Activated CD4-positive, alpha-beta T cell treated with anti-CD3 and anti-CD28 coated beads for 36 hours (primary cell): ENCODE measurements around the gene GABRG3. TPM values are rescaled to one million over a fixed set of nuclear protein-coding genes. Genes with fewer than 3 reads are reported as not detected.

Experiments used
- ATAC-seq: fragments of 200-7000 bp; cut with Tn5 transposase; one replicate; pipeline ENCODE4 v1.10.0; 2021; ENCODE audit warnings: mild to moderate bottlenecking, moderate library complexity
- CTCF ChIA-PET: fragments of 350-600 bp; sonication (Branson Sonifier 250); formaldehyde crosslinking; loops from one replicate; lab custom pipeline; 2021; ENCODE audit warnings: antibody characterized with exemption; lab: Charles Lee
- POLR2A ChIA-PET: fragments of 350-600 bp; sonication (Branson Sonifier 250); formaldehyde crosslinking; loops from one replicate; lab custom pipeline; 2021; ENCODE audit warnings: antibody characterized with exemption, inconsistent platforms; lab: Charles Lee
- DNase-seq: peaks from one replicate; pipeline ENCODE4 v3.0.0-alpha.2; 2020
- H3K27ac Mint-ChIP-seq: one replicate; pipeline ENCODE4 v1.8.0; 2021; ENCODE audit warnings: mixed read lengths
- H3K27me3 Mint-ChIP-seq: one replicate; pipeline ENCODE4 v1.8.0; 2021; ENCODE audit warnings: mixed read lengths
- H3K36me3 Mint-ChIP-seq: one replicate; pipeline ENCODE4 v1.8.0; 2021; ENCODE audit warnings: low read depth, mixed read lengths
- H3K4me1 Mint-ChIP-seq: one replicate; pipeline ENCODE4 v1.8.0; 2021; ENCODE audit warnings: mixed read lengths
- H3K4me3 Mint-ChIP-seq: one replicate; pipeline ENCODE4 v1.8.0; 2021; ENCODE audit warnings: mild to moderate bottlenecking, moderate library complexity, mixed read lengths
- H3K9me3 Mint-ChIP-seq: one replicate; pipeline ENCODE4 v1.8.0; 2021; ENCODE audit warnings: low read depth, mixed read lengths
- intact Hi-C, 2 experiments: fragments of 100-400 bp; cut with DNase I in 1 of 2; cut with micrococcal nuclease in 1 of 2; formaldehyde crosslinking; loops; one replicate each; pipeline versions ENCODE4 v1.14.2 to v1.15.1; 2022 to 2024; cut with DNase I, micrococcal nuclease
- total RNA-seq, 2 experiments: library from RNA; stranded (reverse); gene quantifications; one replicate each; pipeline ENCODE4 v1.2.3, GENCODE V29; 2021

Gene GABRG3
- total RNA-seq, 2 experiments from 2014 or later = not detected

- intact Hi-C loops = no loop called here
- Mint-ChIP-seq H3K4me1 (no peaks in the 10 kb centered on the region), H3K9me3 (peaks cover 4% of the 10 kb centered on the region), H3K4me3 (no peak overlapping the region), H3K27ac (no peak overlapping the region), H3K27me3 (no peaks in the 10 kb centered on the region), H3K36me3 (no peaks in the 10 kb centered on the region)
- no peak for DNase-seq
- no peak for ATAC-seq
- CTCF ChIA-PET = no interaction called here
- POLR2A ChIA-PET = no interaction called here
Measured at GRCh38 chr15:27574541-27575054, 603.6 kb downstream of the GABRG3 start.

GRCh38 chr15:27575521-27575920, 604.5 kb downstream of the GABRG3 start:
- peaks cover 3% of the 10 kb centered on the region for H3K9me3 Mint-ChIP-seq
- ChIA-PET CTCF (no interaction called here), POLR2A (no interaction called here)
- intact Hi-C loops = no loop called here
- H3K27ac Mint-ChIP-seq = no peak overlapping the region
- no peak overlapping the region for H3K4me3 Mint-ChIP-seq
- no peaks in the 10 kb centered on the region for H3K36me3 Mint-ChIP-seq
- H3K27me3 Mint-ChIP-seq = no peaks in the 10 kb centered on the region
- H3K4me1 Mint-ChIP-seq = no peaks in the 10 kb centered on the region
- ATAC-seq (no peak), DNase-seq (no peak)

GRCh38 chr15:27576576-27576975, 605.6 kb downstream of the GABRG3 start:
- Mint-ChIP-seq H3K4me1 (no peaks in the 10 kb centered on the region), H3K27ac (no peak overlapping the region), H3K27me3 (no peaks in the 10 kb centered on the region), H3K4me3 (no peak overlapping the region), H3K36me3 (no peaks in the 10 kb centered on the region), H3K9me3 (peaks cover 3% of the 10 kb centered on the region)
- POLR2A ChIA-PET = no interaction called here
- intact Hi-C loops = no loop called here
- CTCF ChIA-PET = no interaction called here
- DNase-seq (no peak), ATAC-seq (no peak)

- no peak overlapping the region for H3K27ac Mint-ChIP-seq
- H3K9me3 Mint-ChIP-seq = peaks cover 3% of the 10 kb centered on the region
- H3K4me3 Mint-ChIP-seq = no peak overlapping the region
- H3K4me1 Mint-ChIP-seq = no peaks in the 10 kb centered on the region
- intact Hi-C loops = no loop called here
- DNase-seq = no peak
- POLR2A ChIA-PET = no interaction called here
- no peaks in the 10 kb centered on the region for H3K27me3 Mint-ChIP-seq
- H3K36me3 Mint-ChIP-seq = no peaks in the 10 kb centered on the region
- CTCF ChIA-PET = no interaction called here
- no peak for ATAC-seq
Measured at GRCh38 chr15:27579738-27580137, 608.8 kb downstream of the GABRG3 start.

GRCh38 chr15:27582726-27583410, 611.9 kb downstream of the GABRG3 start:
- no peaks in the 10 kb centered on the region for H3K4me1 Mint-ChIP-seq
- no peaks in the 10 kb centered on the region for H3K27me3 Mint-ChIP-seq
- DNase-seq = no peak
- CTCF ChIA-PET = no interaction called here
- no peak overlapping the region for H3K27ac Mint-ChIP-seq
- H3K9me3 Mint-ChIP-seq = no peaks in the 10 kb centered on the region
- no peak overlapping the region for H3K4me3 Mint-ChIP-seq
- H3K36me3 Mint-ChIP-seq = no peaks in the 10 kb centered on the region
- no peak for ATAC-seq
- POLR2A ChIA-PET = no interaction called here
- intact Hi-C loops = no loop called here

- no peaks in the 10 kb centered on the region for H3K4me1 Mint-ChIP-seq
- H3K36me3 Mint-ChIP-seq = no peaks in the 10 kb centered on the region
- H3K4me3 Mint-ChIP-seq = no peak overlapping the region
Measured at GRCh38 chr15:27583651-27584050, 612.7 kb downstream of the GABRG3 start.

GRCh38 chr15:27585041-27585640, 614.2 kb downstream of the GABRG3 start:
- CTCF ChIA-PET = no interaction called here
- H3K27ac Mint-ChIP-seq = no peak overlapping the region
- no peak overlapping the region for H3K4me3 Mint-ChIP-seq
- ATAC-seq = no peak
- intact Hi-C loops = no loop called here
- DNase-seq = no peak
- POLR2A ChIA-PET = no interaction called here
- no peaks in the 10 kb centered on the region for H3K4me1 Mint-ChIP-seq
- H3K9me3 Mint-ChIP-seq = peaks cover 4% of the 10 kb centered on the region
- H3K27me3 Mint-ChIP-seq = peaks cover 4% of the 10 kb centered on the region
- H3K36me3 Mint-ChIP-seq = no peaks in the 10 kb centered on the region

More at GRCh38 chr15:27583651-27584050, 612.7 kb downstream of the GABRG3 start:
- intact Hi-C loops = no loop called here
- Mint-ChIP-seq H3K27me3 (no peaks in the 10 kb centered on the region), H3K9me3 (no peaks in the 10 kb centered on the region), H3K27ac (no peak overlapping the region)
- ATAC-seq (no peak), DNase-seq (no peak)
- CTCF ChIA-PET = no interaction called here
- POLR2A ChIA-PET = no interaction called here

GRCh38 chr15:27587810-27588209, 616.8 kb downstream of the GABRG3 start:
- no peak overlapping the region for H3K4me3 Mint-ChIP-seq
- no peak for ATAC-seq
- no peak overlapping the region for H3K27ac Mint-ChIP-seq
- no peak for DNase-seq
- peaks cover 4% of the 10 kb centered on the region for H3K9me3 Mint-ChIP-seq
- no peaks in the 10 kb centered on the region for H3K36me3 Mint-ChIP-seq
- ChIA-PET POLR2A (no interaction called here), CTCF (no interaction called here)
- intact Hi-C loops = no loop called here
- H3K4me1 Mint-ChIP-seq = no peaks in the 10 kb centered on the region
- H3K27me3 Mint-ChIP-seq = peaks cover 4% of the 10 kb centered on the region

- Mint-ChIP-seq H3K27me3 (peaks cover 4% of the 10 kb centered on the region), H3K4me3 (no peak overlapping the region), H3K36me3 (no peaks in the 10 kb centered on the region), H3K27ac (no peak overlapping the region), H3K9me3 (peaks cover 4% of the 10 kb centered on the region), H3K4me1 (no peaks in the 10 kb centered on the region)
- ATAC-seq (no peak), DNase-seq (no peak)
- intact Hi-C loops = no loop called here
- ChIA-PET POLR2A (no interaction called here), CTCF (no interaction called here)
Measured at GRCh38 chr15:27589260-27589659, 618.3 kb downstream of the GABRG3 start.

GRCh38 chr15:27589782-27590181, 618.8 kb downstream of the GABRG3 start:
- peaks cover 4% of the 10 kb centered on the region for H3K27me3 Mint-ChIP-seq
- H3K27ac Mint-ChIP-seq = no peak overlapping the region
- intact Hi-C loops = no loop called here
- no peaks in the 10 kb centered on the region for H3K36me3 Mint-ChIP-seq
- H3K4me3 Mint-ChIP-seq = no peak overlapping the region
- ChIA-PET CTCF (no interaction called here), POLR2A (no interaction called here)
- ATAC-seq (no peak), DNase-seq (no peak)
- H3K4me1 Mint-ChIP-seq = no peaks in the 10 kb centered on the region
- H3K9me3 Mint-ChIP-seq = peaks cover 4% of the 10 kb centered on the region
